KG1 (cell line): ENCODE measurements around the gene CEP97.
A peak's percentile ranks its signal among the peaks of the same experiment; 100 is the strongest.

Experiments used
- DNase-seq: peaks from one replicate; lab custom pipeline; 2025; lab: John Stamatoyannopoulos, UW

The CEP97 gene

GRCh38 chr3:101778385-101779046, 54.1 kb downstream of the CEP97 start:
- DNase-seq = no peak

DNA sequence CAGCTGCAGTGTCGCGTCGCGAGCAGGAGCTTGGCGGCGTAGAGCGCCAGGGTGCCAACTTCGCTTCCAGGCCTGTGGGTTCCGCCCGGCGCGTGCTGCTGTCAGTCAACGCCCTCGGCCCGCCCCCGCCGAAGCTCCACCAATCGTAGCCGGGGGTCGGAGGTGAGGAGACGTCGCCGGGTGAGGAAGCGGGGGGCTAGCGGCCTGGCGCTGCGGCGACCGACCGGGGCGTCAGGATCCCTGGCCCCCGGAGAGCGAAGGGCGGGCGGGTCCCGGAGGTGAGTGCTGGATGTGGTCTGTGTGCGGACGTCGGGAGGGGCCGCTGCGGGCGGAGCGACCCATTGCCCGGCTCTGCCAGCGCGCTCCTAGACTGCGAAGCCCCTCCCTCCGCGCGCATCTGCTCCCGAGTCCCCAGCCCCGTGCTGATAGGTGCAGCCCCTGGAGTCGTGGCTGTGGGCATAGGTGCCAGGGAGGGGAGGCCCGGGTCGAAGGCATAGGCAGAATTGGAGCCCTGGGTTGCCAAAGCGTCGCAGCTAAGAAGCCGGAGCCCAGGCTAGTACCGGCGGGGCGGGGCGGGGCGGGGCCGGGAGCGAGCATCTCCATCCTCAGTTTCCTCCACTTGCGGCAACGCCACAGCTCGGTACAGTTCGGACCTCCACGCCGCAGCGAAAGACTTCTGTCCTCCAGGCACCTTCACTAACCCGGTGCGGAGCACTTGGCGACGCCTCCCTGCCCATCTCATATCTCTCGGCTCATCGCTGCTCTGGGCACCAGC, 54.8 kb downstream of the CEP97 start, which contains the start of gene NXPE3:
Gene NXPE3 (plus strand): TSS at position 165 of the 775 bp plus-strand sequence. CDS start 6,386 bp downstream, outside the sequence.
- DNase-seq = peak; percentile 72

DNA sequence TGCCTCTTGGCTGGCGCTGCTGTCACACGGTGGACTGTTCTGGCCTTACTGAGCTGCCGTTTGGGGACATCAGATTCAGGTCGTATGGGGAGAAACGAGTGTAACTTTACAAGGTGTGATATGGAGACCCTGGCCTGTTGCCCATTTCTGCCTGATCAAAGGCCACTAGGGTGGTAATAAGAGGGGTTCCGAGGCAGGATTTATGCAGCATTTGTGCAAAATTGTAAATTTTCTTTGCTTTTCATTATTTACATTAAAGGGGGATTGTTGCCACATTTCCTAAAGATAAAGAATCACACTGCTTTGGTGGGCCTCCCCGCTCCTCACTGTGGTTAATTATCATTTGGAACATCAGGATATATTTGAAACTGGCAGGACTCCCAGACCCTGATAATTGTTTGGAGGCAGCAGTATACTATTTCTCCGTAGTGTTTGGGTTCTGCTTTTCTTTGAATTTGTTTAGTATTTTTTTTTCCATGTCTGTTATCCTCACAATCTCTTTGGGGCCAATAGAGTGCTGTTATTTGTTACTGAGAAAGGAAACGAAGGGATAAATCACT, 55.5 kb downstream of the CEP97 start:
- no peak for DNase-seq

DNA sequence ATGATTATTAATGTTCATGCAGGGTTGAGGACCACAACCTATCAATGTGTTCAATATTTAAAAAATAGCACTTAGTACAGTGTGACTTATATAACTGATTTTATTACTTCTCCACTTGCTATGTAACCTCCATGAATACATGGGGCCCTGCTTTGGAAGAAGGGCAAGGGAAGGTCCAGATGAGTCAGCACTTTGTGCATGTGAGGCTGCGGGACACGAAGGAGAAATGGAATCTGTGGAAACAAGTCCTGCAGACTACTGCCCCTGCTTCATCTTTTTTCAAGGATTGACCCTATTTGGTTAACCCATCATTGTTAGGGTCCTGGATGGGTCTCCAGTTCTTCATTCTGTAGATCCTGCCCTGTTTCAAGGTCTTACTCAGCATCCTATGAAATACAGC, 56.2 kb downstream of the CEP97 start:
- no peak for DNase-seq

GRCh38 chr3:101781166-101781565, 56.8 kb downstream of the CEP97 start:
- DNase-seq = no peak

GRCh38 chr3:101784855-101785613, 60.6 kb downstream of the CEP97 start:
- DNase-seq = no peak

DNA sequence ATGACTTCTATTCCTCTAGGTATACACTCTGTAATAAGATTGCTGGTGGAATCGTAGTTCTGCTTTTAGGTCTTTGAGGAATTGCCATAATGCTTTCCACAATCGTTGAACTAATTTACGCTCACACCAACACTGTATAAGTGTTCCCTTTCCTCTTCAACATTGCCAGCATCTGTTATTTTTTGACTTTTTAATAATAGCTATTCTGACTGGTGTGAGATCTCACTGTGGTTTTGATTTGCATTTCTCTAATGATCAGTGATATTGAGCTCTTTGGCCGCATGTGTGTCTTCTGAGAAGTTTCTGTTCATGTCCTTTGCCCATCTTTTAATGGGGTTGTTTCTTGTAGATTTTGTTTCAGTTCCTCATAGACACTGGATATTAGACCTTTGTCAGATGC, 67.4 kb downstream of the CEP97 start:
- DNase-seq = no peak

DNA sequence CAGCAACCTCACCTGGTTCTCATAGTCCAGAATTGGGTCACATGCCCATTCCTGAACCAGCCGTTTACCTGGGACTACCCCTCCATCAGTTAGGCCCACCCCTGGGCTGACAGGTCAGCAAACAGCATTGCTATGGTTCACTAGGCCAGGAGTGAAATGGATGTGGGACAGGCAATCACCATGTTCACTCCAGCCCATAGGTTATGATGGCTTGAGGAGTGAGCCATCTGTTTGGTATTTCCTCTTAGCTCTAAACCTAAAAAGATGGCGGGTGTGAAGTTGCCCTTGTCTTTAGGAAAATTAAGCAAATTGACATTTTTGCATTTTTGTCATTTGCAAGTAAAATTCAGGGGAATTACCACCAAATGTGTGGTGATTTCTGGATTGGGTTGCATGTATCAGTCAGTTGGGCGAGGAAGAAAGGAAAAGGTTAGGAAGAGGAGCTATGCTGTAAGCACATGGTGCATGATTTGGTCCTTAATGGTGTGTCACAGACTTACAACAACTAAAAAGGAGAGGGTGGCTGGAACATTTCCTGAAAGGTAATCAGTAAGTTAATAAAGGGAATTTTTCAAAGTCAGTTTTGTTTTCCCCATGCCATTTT, 71.8 kb downstream of the CEP97 start:
- DNase-seq = no peak

DNA sequence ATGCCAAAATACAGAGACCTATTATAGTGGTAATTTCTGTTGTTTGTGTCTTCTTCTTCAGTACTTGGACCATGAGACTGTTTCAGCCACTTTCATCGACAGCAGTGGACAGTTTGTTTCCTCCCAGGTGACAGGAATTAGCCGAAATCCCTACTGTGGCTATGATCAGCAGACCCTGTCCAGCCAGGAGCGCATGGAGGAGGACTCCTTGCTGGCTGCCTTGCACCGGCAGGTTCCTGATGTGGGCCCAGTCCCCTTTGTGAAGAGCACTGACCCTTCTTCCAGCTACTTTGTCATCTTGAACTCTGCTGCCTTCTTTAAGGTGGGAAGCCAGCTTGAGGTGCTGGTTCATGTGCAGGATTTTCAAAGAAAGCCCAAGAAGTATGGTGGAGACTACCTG, 76.8 kb downstream of the CEP97 start:
- no peak for DNase-seq

- no peak for DNase-seq
Measured at GRCh38 chr3:101802179-101802578, 77.8 kb downstream of the CEP97 start.

DNA sequence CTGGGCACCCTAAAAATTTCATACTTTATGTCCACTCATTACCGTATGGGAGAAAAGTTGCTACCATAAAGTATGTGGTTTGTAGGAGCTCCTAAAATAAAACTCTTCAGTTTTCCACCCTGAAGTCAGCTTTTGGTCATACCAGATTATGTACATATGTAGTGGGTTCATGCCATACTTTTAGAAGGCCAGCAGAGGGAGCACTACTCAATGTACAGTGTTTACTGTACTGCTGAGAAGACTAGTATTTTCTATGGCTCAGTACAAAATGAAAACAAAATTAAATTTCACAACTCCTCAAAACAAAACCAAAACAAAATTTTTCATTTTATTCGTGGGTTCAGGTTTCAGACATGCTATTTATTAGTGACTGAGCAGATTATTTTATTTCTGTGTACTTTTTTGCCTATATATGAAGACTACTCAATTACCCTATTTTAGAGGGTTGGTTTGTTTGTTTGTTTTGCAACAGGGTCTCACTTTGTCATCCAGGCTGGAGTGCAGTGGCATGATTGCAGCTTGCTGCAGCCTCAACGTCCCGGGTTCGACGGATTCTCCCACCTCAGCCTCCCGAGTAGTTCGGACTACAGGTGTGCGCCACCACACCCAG, 78.9 kb downstream of the CEP97 start:
- peak; percentile 45 for DNase-seq

- no peak for DNase-seq
Measured at GRCh38 chr3:101803939-101804338, 79.5 kb downstream of the CEP97 start.

DNA sequence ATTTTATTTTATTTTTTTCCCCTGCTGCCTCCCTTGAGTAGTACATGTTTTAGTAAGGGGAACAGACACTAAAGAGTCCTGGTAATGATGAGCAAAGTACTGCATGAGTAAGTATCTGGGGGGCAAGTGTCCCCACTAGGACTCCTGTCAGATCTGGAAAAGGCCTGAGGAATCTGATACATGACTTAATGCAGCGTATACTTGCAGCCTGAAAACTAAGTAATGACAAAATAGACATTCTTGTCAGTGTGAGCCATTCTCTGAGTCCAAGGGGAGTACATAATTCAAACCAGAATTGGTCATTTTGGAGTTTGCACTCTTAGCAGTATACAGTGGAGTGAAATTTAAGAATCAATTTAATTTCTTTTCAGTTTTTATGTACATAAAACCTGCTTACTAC, 82.1 kb downstream of the CEP97 start:
- no peak for DNase-seq

DNA sequence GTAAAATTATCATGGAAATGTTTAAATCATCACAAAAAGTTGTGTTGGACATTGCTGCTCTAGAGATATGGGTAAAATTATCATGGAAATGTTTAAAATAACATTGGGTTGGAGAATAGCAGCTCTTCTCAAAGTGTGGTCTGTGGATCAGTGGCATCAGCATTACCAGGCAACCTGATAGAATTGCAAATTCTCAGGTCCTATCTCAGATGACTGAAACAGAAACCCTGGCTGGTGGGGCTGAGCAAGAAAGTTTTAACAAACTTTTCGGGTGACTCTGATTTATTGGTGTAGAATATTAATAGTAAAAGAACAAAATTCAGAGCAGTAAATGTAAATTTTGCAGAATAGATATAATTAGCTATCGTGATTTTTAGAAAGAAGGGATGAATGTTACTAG, 83.5 kb downstream of the CEP97 start:
- no peak for DNase-seq

DNA sequence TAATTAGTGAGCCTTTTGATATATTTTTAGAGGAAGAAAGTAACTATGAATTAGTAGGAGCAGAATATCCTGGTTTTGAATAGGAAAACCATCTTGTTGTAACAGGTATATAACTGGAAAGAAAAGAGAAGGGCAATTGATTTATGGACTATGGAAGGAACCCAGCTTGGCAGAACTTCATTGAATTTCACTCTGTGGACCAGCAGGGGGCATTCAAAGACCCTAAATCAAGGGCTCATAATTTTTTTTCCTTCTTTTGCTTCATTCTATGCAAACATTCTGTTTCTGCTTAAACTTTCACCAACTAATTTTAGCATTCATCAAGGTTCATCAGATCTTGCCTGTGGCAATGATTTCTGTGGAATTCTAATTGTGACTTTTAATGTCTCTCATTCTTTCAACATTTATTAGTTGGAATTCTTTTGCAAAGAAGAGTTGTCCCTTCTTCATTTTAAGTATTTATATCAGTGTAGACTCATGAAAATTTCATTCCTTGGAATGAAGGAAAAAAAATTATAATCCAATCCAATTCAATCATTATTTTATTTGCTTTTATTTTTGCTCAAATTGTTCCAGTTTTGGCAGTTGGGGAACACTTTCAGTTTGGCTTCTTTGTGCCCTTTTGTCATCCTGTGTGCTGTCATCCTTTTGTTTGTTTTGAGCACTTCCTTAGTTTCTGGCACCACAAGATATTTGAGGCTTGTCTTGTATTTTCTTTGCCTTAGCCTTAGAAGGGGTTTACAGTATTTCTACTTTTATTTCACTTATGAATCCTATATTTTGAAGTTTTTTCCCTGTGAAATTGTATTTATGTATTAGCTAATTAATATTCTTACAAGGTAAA, 85.0 kb downstream of the CEP97 start:
- peak; percentile 24 for DNase-seq

DNA sequence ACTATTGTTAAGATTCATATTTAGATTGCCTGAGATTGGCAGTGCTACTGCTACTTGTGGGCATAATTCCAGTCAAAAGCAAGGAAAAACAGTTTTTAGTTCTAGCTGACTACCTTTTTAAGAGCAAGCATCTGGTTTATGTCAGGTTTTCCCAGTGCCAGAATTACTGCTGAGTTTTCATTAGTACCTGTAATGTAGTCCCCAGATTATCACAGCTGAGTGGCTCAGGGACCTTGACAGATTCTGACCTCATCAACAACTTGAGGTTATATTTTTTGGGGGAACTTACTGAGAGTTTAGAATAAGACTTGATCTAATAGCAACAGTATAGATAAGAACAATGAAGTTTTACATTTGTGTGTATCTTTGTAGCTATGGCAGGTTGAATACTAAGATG, 85.6 kb downstream of the CEP97 start:
- no peak for DNase-seq

DNA sequence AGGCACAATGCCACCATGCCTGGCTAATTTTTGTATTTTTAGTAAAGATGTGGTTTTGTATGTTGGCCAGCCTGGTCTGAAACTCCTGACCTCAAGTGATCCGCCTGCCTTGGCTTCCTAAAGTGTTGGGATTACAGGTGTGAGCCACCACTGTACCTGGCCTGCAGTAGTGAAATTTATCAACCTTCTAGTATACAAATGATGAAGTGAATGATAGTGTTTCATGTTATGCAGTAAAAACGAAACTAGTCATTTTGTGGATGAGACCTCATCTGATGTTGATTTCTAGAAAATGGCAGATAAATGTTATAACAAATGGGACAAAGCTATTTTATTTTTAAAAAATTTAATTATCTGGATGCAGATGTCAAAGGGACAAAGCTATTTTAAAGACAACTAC, 87.5 kb downstream of the CEP97 start:
- DNase-seq = no peak

GRCh38 chr3:101812895-101813294, 88.5 kb downstream of the CEP97 start:
- no peak for DNase-seq

GRCh38 chr3:101813817-101814440, 89.5 kb downstream of the CEP97 start:
- DNase-seq = peak; percentile 29

DNA sequence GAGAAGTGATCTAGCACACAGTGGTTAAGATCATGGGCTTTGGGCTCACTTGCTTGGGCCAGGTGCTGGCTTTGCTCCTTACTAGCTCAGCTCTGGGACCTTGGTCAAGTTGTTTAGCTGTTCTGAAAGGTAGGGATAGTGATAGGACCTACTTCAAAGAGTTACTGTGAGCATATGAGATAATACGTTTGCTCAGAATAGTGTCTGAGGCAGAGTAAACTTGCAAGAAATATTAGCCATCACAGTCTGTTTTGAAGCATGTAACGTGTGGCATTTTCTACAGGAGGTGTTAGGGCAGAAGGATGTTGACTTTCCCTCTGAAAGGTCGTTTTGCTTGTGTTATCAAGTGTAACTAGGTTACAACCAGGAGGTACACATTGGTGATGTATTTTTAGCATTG, 90.4 kb downstream of the CEP97 start:
- no peak for DNase-seq
